GM12875 (cell line): ENCODE results near the gene ZACN.

Experiments used
- H3K4me3 ChIP-seq: one replicate; pipeline ENCODE4 v1.5.1; 2011; ENCODE audit warnings: low read depth, low read length, control low read depth
- CTCF ChIP-seq: IDR thresholded peaks from 2 replicates; pipeline ENCODE4 v1.5.1; 2011; ENCODE audit warnings: low read depth, mild to moderate bottlenecking, control low read depth, inconsistent platforms, low read length, moderate library complexity, borderline replicate concordance; ENCODE audit not compliant: insufficient read depth

Gene ZACN

GRCh38 chr17:76049239-76049638 lies 29.7 kb upstream of the ZACN start:
- no peak overlapping the region for H3K4me3 ChIP-seq
- TF ChIP-seq CTCF = no peak

DNA sequence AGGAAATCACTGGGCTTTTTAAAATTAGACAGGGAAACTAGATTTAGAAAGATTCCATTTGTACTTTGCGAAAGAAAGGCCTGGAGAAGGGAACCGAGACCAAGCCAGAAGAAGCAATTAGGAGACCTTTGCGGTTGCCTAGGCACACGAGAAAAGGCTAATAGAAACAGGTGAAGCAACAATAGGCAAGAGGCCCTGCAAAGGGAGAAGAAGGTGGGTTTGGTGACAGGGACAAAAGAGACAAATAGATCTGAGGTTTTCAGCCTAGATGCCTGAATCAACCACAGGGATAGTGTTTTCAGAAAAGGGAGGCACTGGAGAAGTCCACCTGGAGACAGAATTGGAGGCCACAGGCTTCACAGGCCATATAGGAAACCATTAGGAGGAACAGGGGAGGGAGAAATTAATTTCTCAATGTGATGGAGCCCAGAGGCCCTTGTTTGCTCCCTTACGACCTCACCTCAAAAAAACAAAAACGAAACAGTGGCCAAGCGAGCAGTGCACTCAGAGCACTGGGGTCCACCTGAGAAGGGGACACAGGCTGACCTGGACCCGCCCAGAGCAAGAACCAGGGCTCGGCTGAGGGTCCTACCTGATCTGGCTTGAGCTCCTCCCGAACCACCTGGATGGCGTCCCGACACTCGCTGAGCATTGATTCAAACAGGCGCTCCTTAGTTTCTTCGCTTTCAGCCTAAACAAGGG lies 29.0 kb upstream of the ZACN start:
- no peak for TF ChIP-seq CTCF

GRCh38 chr17:76050538-76051467 lies 28.2 kb upstream of the ZACN start:
- no peak for TF ChIP-seq CTCF
- H3K4me3 ChIP-seq = no peak overlapping the region

More for the DNA sequence above, 29.0 kb upstream of the ZACN start:
- H3K4me3 ChIP-seq = no peak overlapping the region

DNA sequence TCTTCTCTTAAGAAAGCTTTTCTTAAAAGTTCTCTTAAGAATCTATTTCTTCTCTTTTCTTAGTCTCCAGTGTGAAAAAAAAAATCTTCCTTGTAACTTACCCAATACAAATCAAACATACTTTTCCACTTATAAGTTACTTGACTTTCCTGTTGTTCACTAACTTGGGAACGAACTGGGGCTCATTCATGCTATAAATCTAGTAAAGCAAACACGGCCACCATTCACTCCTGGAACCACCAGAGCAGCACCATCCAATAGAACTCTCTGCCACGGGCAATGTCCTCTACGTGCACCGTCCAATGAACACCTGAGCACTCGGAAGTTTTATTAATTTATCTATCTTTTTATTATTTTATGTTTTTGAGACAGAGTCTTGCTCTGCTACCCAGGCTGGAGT lies 27.4 kb upstream of the ZACN start:
- no peak for TF ChIP-seq CTCF
- no peak overlapping the region for H3K4me3 ChIP-seq

DNA sequence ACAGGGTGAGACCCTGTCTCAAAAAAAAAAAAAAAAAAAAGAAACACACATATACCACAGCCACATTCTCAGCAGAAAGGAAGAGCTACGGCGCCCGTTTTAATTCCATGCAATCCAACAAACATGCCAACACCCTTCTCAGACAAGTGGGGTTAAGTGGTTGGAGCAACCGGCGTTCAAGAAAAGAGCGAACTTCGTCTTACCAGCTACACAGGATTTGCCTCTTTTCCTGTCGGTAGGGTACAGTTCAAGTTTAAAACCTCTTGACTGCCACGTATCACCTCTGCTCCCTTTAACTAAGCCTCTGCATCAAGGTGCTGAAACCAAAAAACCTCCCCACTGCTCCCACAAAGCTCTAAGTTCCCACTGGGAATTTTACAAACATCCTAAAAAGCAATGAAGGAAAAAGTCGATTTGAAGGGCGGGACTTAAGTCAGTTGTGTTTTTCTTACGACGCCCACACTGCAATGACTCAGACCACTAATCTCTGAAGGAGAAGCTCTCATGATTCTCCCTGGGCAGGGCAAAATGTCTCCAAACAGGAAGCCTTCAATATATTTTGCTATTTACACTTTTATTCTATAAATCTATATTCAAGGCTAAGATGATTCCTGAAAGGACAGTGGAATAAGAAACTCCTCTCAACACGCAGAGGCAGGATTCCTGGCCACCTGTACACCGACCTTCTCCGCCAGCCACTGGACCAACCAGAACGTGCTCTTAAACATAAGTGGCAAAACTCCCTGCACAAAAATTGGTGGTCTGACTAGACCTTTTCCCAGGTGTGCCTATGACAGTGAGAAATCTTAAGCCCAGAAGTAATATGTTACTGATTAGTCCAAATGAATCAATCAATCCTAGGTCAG lies 25.5 kb upstream of the ZACN start:
- no peak for TF ChIP-seq CTCF
- H3K4me3 ChIP-seq = no peak overlapping the region

- no peak overlapping the region for H3K4me3 ChIP-seq
Observed at GRCh38 chr17:76054112-76054476, 24.9 kb upstream of the ZACN start.

More at GRCh38 chr17:76054112-76054476, 24.9 kb upstream of the ZACN start:
- no peak for TF ChIP-seq CTCF
